GM19463 (cell line): ENCODE results near the gene GLE1.
"Not testable (repeated sequence)": the region's sequence is repeated elsewhere in the genome, so short reads cannot be mapped to it uniquely, and the experiment has no call there.

Experiments
- ATAC-seq: cut with Tn5 transposase; IDR thresholded peaks from one replicate; pipeline ENCODE4 v1.9.1; 2021; ENCODE audit warnings: mild to moderate bottlenecking, moderate library complexity; ENCODE audit not compliant: unreplicated experiment

Gene GLE1

GRCh38 chr9:128495804-128496417, 8.6 kb upstream of the GLE1 start:
- no peak for ATAC-seq

GRCh38 chr9:128497824-128498610, 6.5 kb upstream of the GLE1 start:
- ATAC-seq: no peak

GRCh38 chr9:128498911-128499310, 5.6 kb upstream of the GLE1 start:
- ATAC-seq: no peak

GRCh38 chr9:128499920-128500319, 4.6 kb upstream of the GLE1 start:
- ATAC-seq: no peak

- ATAC-seq: not testable (repeated sequence)
These were observed 1.1 kb upstream of the GLE1 start for GRCh38 chr9:128503415-128503825.

- ATAC-seq: no peak
These were observed 649 bp upstream of the GLE1 start for GRCh38 chr9:128503870-128504269.

- ATAC-seq: no peak
These were observed 871 bp downstream of the GLE1 start for GRCh38 chr9:128505414-128505765.

GRCh38 chr9:128505906-128506305, 1.4 kb downstream of the GLE1 start:
- not testable (repeated sequence) for ATAC-seq

- ATAC-seq: no peak
These were observed 8.3 kb downstream of the GLE1 start for GRCh38 chr9:128512820-128513219.

GRCh38 chr9:128521956-128522355, 17.4 kb downstream of the GLE1 start:
- no peak for ATAC-seq

GRCh38 chr9:128523199-128523925, 18.8 kb downstream of the GLE1 start:
- no peak for ATAC-seq

- ATAC-seq: no peak
These were observed 22.2 kb downstream of the GLE1 start for GRCh38 chr9:128526720-128527119.

- ATAC-seq: no peak
These were observed 24.1 kb downstream of the GLE1 start for GRCh38 chr9:128528445-128529160.

- ATAC-seq: no peak
These were observed 24.7 kb downstream of the GLE1 start for GRCh38 chr9:128529191-128529590.

- no peak for ATAC-seq
These were observed 28.1 kb downstream of the GLE1 start for GRCh38 chr9:128532581-128532980.

- ATAC-seq: no peak
These were observed 36.3 kb downstream of the GLE1 start for GRCh38 chr9:128540634-128541360.

- no peak for ATAC-seq
These were observed 42.0 kb downstream of the GLE1 start for GRCh38 chr9:128546504-128546903.

GRCh38 chr9:128548876-128549275, 44.4 kb downstream of the GLE1 start:
- ATAC-seq: no peak

- ATAC-seq: no peak
These were observed 45.7 kb downstream of the GLE1 start for GRCh38 chr9:128550226-128550625.

GRCh38 chr9:128550770-128551656, 46.5 kb downstream of the GLE1 start:
- ATAC-seq: no peak
